A673 (cell line): ENCODE measurements around the gene GRIK4. TPM values are rescaled to one million over a fixed set of nuclear protein-coding genes. Genes with fewer than 3 reads are reported as not detected.

Source experiments
- BruUV-seq: library from RNA; stranded (reverse); fragments of 400-500 nt; replicated peaks from 2 replicates; lab custom pipeline; 2021; lab: Mats Ljungman, UMichigan
- CTCF ChIA-PET: fragments of 300-600 bp; sonication (Branson Sonifier 250); formaldehyde crosslinking; loops from one replicate; lab custom pipeline; 2022; ENCODE audit warnings: antibody characterized with exemption; lab: Charles Lee
- POLR2A ChIA-PET: fragments of 300-600 bp; sonication (Branson Sonifier 250); formaldehyde crosslinking; loops from one replicate; lab custom pipeline; 2022; ENCODE audit warnings: antibody characterized with exemption; ENCODE audit not compliant: low non-redundant PET; lab: Charles Lee
- DNase-seq: peaks from one replicate; pipeline ENCODE4 v3.0.0-alpha.2; 2015; ENCODE audit warnings: low spot score
- H3K27ac ChIP-seq: fragments of 200-600 bp; sonication (generic); 2 replicates; pipeline ENCODE4 v1.5.1; 2016; ENCODE audit warnings: mixed run types, low read depth, mild to moderate bottlenecking, mixed read lengths, antibody characterized with exemption, low read length; ENCODE audit not compliant: poor library complexity, severe bottlenecking
- H3K27me3 ChIP-seq: fragments of 200-600 bp; sonication (generic); replicated peaks from 2 replicates; pipeline ENCODE4 v1.6.1; 2017; ENCODE audit warnings: mixed run types, low read depth, mild to moderate bottlenecking, mixed read lengths, antibody characterized with exemption, low read length; ENCODE audit not compliant: insufficient read depth, poor library complexity
- H3K36me3 ChIP-seq: fragments of 200-600 bp; sonication (generic); 2 replicates; pipeline ENCODE4 v1.6.1; 2016; ENCODE audit warnings: mixed run types, mild to moderate bottlenecking, mixed read lengths, antibody characterized with exemption, low read length; ENCODE audit not compliant: insufficient read depth, poor library complexity, severe bottlenecking
- H3K4me1 ChIP-seq: fragments of 200-600 bp; sonication (generic); 2 replicates; pipeline ENCODE4 v1.6.1; 2017; ENCODE audit warnings: mixed run types, mild to moderate bottlenecking, mixed read lengths, antibody characterized with exemption, low read length; ENCODE audit not compliant: insufficient read depth, poor library complexity, severe bottlenecking
- H3K4me3 ChIP-seq: fragments of 200-600 bp; sonication (generic); 2 replicates; pipeline ENCODE4 v1.5.1; 2016; ENCODE audit warnings: low read depth, mixed run types, mild to moderate bottlenecking, mixed read lengths, low read length; ENCODE audit not compliant: poor library complexity, severe bottlenecking
- H3K9me3 ChIP-seq: fragments of 200-600 bp; sonication (generic); 2 replicates; pipeline ENCODE4 v1.6.1; 2016; ENCODE audit warnings: mixed run types, low read depth, mild to moderate bottlenecking, mixed read lengths, antibody characterized with exemption, low read length; ENCODE audit not compliant: poor library complexity, severe bottlenecking
- CTCF ChIP-seq: fragments of 300-800, 200-600 bp; sonication (generic); conservative IDR thresholded peaks from 2 replicates; pipeline ENCODE4 v1.5.1; 2017; ENCODE audit warnings: low read depth, mild to moderate bottlenecking, antibody characterized with exemption, low read length, moderate library complexity, mixed read lengths
- EZH2 ChIP-seq: fragments of 200-600 bp; sonication (generic); IDR thresholded peaks from 2 replicates; pipeline ENCODE4 v1.6.1; 2017; ENCODE audit warnings: borderline replicate concordance, low read depth, mild to moderate bottlenecking, mixed read lengths, antibody characterized with exemption, low read length; ENCODE audit not compliant: poor library complexity, severe bottlenecking
- intact Hi-C: fragments of 100-400 bp; cut with micrococcal nuclease; formaldehyde crosslinking; loops from one replicate; pipeline ENCODE4 v1.10.0; 2022; ENCODE audit not compliant: unreplicated experiment
- total RNA-seq: library from RNA; stranded (reverse); gene quantifications from 2 replicates; pipeline ENCODE4 v1.2.3, GENCODE V29; 2021

Gene GRIK4
- total RNA-seq, 1 experiment from 2014 or later: not detected

GRCh38 chr11:120524536-120525085, 13.1 kb downstream of the GRIK4 start:
- no peak for DNase-seq
- Histone ChIP-seq H3K27ac (no peak overlapping the region), H3K9me3 (no peaks in the 10 kb centered on the region), H3K4me3 (no peak overlapping the region), H3K4me1 (no peaks in the 10 kb centered on the region), H3K27me3 (peaks cover 1% of the 10 kb centered on the region), H3K36me3 (no peaks in the 10 kb centered on the region)
- TF ChIP-seq EZH2: no peak
- no peak for TF ChIP-seq CTCF
- POLR2A ChIA-PET: no interaction called here
- BruUV-seq: no TSS peak
- intact Hi-C loops: no loop called here
- CTCF ChIA-PET: no interaction called here

- POLR2A ChIA-PET: no interaction called here
- Histone ChIP-seq H3K36me3 (no peaks in the 10 kb centered on the region), H3K27ac (no peak overlapping the region), H3K27me3 (peaks cover 7% of the 10 kb centered on the region), H3K4me1 (no peaks in the 10 kb centered on the region), H3K4me3 (no peak overlapping the region), H3K9me3 (no peaks in the 10 kb centered on the region)
- CTCF ChIA-PET: no interaction called here
- intact Hi-C loops: no loop called here
- no TSS peak for BruUV-seq
- TF ChIP-seq EZH2 (no peak), CTCF (no peak)
- DNase-seq: no peak
Measured at GRCh38 chr11:120525261-120526171, 14.0 kb downstream of the GRIK4 start.

- H3K27me3 ChIP-seq: peaks cover 10% of the 10 kb centered on the region
- no peaks in the 10 kb centered on the region for H3K4me1 ChIP-seq
- no peaks in the 10 kb centered on the region for H3K9me3 ChIP-seq
- no peak overlapping the region for H3K27ac ChIP-seq
- DNase-seq: no peak
- ChIA-PET POLR2A (no interaction called here), CTCF (interaction anchor here (0.6 kb wide), 1 partner anchor 426 kb away, joined by 3 read pairs; no protein-coding TSS in a partner anchor)
- no peak for TF ChIP-seq EZH2
- TF ChIP-seq CTCF: no peak
- BruUV-seq: no TSS peak
- no peaks in the 10 kb centered on the region for H3K36me3 ChIP-seq
- no peak overlapping the region for H3K4me3 ChIP-seq
- intact Hi-C loops: no loop called here
Measured at GRCh38 chr11:120526241-120526640, 14.7 kb downstream of the GRIK4 start.
